ENCODE data around the gene PLEKHM3.

PLEKHM3 gene

GRCh38 chr2:207930747-207931146 is 94.6 kb downstream of the PLEKHM3 start:
- no peak for TF ChIP-seq EZH2phosphoT487 (conservative IDR thresholded peaks at IDR 0.05; ENCODE audit: low read length)
- no peak for TF ChIP-seq CTCF (IDR thresholded peaks at IDR 0.05; ENCODE audit: insufficient read depth, low read length, poor library complexity, severe bottlenecking)
- H3K27me3 ChIP-seq (ENCODE audit: low read length): no peaks in the 10 kb centered on the region
- H4K20me1 ChIP-seq (ENCODE audit: low read depth, low read length): no peaks in the 10 kb centered on the region
- H3K4me3 ChIP-seq (ENCODE audit: insufficient read depth, low read length, poor library complexity, severe bottlenecking): no peak overlapping the region
- H3K9me3 ChIP-seq (ENCODE audit: insufficient read depth, low read length): no peaks in the 10 kb centered on the region
- no peak overlapping the region for H2AFZ ChIP-seq (ENCODE audit: low read depth, low read length, severe bottlenecking)
- no peak overlapping the region for H3K27ac ChIP-seq (ENCODE audit: low read depth, low read length)
- H3K79me2 ChIP-seq (ENCODE audit: insufficient read depth, low read length): no peaks in the 10 kb centered on the region
- H3F3A ChIP-seq (ENCODE audit: insufficient read depth): no peaks in the 10 kb centered on the region
- no peaks in the 10 kb centered on the region for H3K9me2 ChIP-seq (replicated peaks; ENCODE audit: insufficient read depth, low read length)
- H3K9ac ChIP-seq (ENCODE audit: low read length): no peak overlapping the region
- no peak overlapping the region for H3K4me2 ChIP-seq (ENCODE audit: low read depth, low read length, poor library complexity, severe bottlenecking)
- no peaks in the 10 kb centered on the region for H3K36me3 ChIP-seq (ENCODE audit: low read length)

- no peak for TF ChIP-seq EZH2phosphoT487 (conservative IDR thresholded peaks at IDR 0.05; ENCODE audit: low read length)
- TF ChIP-seq CTCF (IDR thresholded peaks at IDR 0.05; ENCODE audit: insufficient read depth, low read length, poor library complexity, severe bottlenecking): no peak
- Histone ChIP-seq H3K4me3 (ENCODE audit: insufficient read depth, low read length, poor library complexity, severe bottlenecking) (no peak overlapping the region), H3K36me3 (ENCODE audit: low read length) (no peaks in the 10 kb centered on the region), H3K9me2 (replicated peaks; ENCODE audit: insufficient read depth, low read length) (no peaks in the 10 kb centered on the region), H3K27ac (ENCODE audit: low read depth, low read length) (no peak overlapping the region), H4K20me1 (ENCODE audit: low read depth, low read length) (no peaks in the 10 kb centered on the region), H3K79me2 (ENCODE audit: insufficient read depth, low read length) (no peaks in the 10 kb centered on the region), H3K27me3 (ENCODE audit: low read length) (no peaks in the 10 kb centered on the region), H3K4me2 (ENCODE audit: low read depth, low read length, poor library complexity, severe bottlenecking) (no peak overlapping the region), H3K9me3 (ENCODE audit: insufficient read depth, low read length) (no peaks in the 10 kb centered on the region), H3K9ac (ENCODE audit: low read length) (no peak overlapping the region), H2AFZ (ENCODE audit: low read depth, low read length, severe bottlenecking) (no peak overlapping the region), H3F3A (ENCODE audit: insufficient read depth) (no peaks in the 10 kb centered on the region)
Observed at GRCh38 chr2:207929923-207930322, 95.4 kb downstream of the PLEKHM3 start.

- H3K9me3 ChIP-seq (ENCODE audit: insufficient read depth, low read length): no peaks in the 10 kb centered on the region
- H3K4me2 ChIP-seq (ENCODE audit: low read depth, low read length, poor library complexity, severe bottlenecking): no peak overlapping the region
- H3K27ac ChIP-seq (ENCODE audit: low read depth, low read length): no peak overlapping the region
- no peaks in the 10 kb centered on the region for H3F3A ChIP-seq (ENCODE audit: insufficient read depth)
- TF ChIP-seq CTCF (IDR thresholded peaks at IDR 0.05; ENCODE audit: insufficient read depth, low read length, poor library complexity, severe bottlenecking) (no peak), EZH2phosphoT487 (conservative IDR thresholded peaks at IDR 0.05; ENCODE audit: low read length) (no peak)
- no peaks in the 10 kb centered on the region for H3K79me2 ChIP-seq (ENCODE audit: insufficient read depth, low read length)
- no peaks in the 10 kb centered on the region for H3K27me3 ChIP-seq (ENCODE audit: low read length)
- no peaks in the 10 kb centered on the region for H3K36me3 ChIP-seq (ENCODE audit: low read length)
- no peak overlapping the region for H3K4me3 ChIP-seq (ENCODE audit: insufficient read depth, low read length, poor library complexity, severe bottlenecking)
- H2AFZ ChIP-seq (ENCODE audit: low read depth, low read length, severe bottlenecking): no peak overlapping the region
- no peaks in the 10 kb centered on the region for H3K9me2 ChIP-seq (replicated peaks; ENCODE audit: insufficient read depth, low read length)
- H4K20me1 ChIP-seq (ENCODE audit: low read depth, low read length): no peaks in the 10 kb centered on the region
- H3K9ac ChIP-seq (ENCODE audit: low read length): no peak overlapping the region
Observed at GRCh38 chr2:207928079-207928478, 97.2 kb downstream of the PLEKHM3 start.

- H3K9me3 ChIP-seq (ENCODE audit: insufficient read depth, low read length): no peaks in the 10 kb centered on the region
- H2AFZ ChIP-seq (ENCODE audit: low read depth, low read length, severe bottlenecking): no peak overlapping the region
- H3K27ac ChIP-seq (ENCODE audit: low read depth, low read length): no peak overlapping the region
- H3K4me3 ChIP-seq (ENCODE audit: insufficient read depth, low read length, poor library complexity, severe bottlenecking): no peak overlapping the region
- no peaks in the 10 kb centered on the region for H4K20me1 ChIP-seq (ENCODE audit: low read depth, low read length)
- H3F3A ChIP-seq (ENCODE audit: insufficient read depth): no peaks in the 10 kb centered on the region
- H3K27me3 ChIP-seq (ENCODE audit: low read length): no peaks in the 10 kb centered on the region
- H3K79me2 ChIP-seq (ENCODE audit: insufficient read depth, low read length): no peaks in the 10 kb centered on the region
- no peak overlapping the region for H3K9ac ChIP-seq (ENCODE audit: low read length)
- H3K36me3 ChIP-seq (ENCODE audit: low read length): no peaks in the 10 kb centered on the region
- no peaks in the 10 kb centered on the region for H3K9me2 ChIP-seq (replicated peaks; ENCODE audit: insufficient read depth, low read length)
- no peak overlapping the region for H3K4me2 ChIP-seq (ENCODE audit: low read depth, low read length, poor library complexity, severe bottlenecking)
- TF ChIP-seq EZH2phosphoT487 (conservative IDR thresholded peaks at IDR 0.05; ENCODE audit: low read length) (no peak), CTCF (IDR thresholded peaks at IDR 0.05; ENCODE audit: insufficient read depth, low read length, poor library complexity, severe bottlenecking) (no peak)
Observed at GRCh38 chr2:207926989-207927300, 98.4 kb downstream of the PLEKHM3 start.
